ENCODE data around the gene CHERP. TPM values are rescaled to one million over a fixed set of nuclear protein-coding genes. Genes with fewer than 3 reads are reported as not detected.

The CHERP gene
- total and polyA plus RNA-seq, 2 of the 13 experiments (the other 11 are each of a cell fraction or from before 2014, with no cell fraction given), result 4.3 to 5.4 TPM

DNA sequence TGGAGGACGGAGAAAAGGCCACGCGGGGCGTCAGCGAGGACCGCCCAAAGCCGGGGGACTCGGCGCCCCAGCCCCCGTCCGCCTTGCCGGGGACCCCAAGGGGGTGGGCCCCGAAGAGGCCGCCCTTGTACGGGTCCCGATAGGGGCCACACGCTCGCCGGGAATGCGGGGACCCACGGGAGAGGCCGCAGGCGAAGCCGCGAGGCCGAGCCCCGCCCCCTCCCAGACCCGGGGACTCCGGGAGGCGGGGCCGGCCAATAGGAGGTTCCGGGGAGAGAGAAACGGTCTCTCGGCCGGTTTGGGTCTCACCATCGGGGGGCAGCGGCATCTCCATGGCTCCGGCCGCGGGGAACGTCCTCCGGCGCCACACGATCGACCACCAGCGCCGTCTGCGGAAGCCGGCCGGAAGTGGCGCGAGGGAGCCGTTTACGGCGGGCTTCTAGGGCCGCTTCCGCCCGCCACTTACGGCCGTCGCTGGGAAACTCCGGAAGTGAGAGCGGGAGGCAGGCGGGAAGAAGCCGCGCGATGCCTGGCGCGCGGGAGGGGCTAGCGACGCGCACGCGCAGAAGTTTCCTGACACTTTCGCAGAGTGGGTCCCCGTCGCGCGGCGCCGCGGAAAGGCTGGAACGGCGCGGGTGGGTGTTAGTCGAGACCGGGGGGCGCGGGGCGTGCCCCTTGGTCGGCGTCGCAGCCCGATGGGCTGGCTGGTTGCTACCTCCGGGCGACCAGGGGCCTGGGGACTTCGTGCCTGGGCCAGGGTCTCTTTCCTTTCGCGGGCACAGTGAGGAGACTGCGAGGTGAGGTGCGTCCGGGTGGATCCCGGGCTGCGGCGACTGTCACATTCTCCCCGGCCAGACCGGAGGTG, at the start of gene CHERP (continued):
- TF ChIP-seq ZBTB42 (CRISPR knock-in tag; IDR thresholded peaks at IDR 0.05) (no peak), MYC (CRISPR knock-in tag; IDR thresholded peaks at IDR 0.05; ENCODE audit: borderline replicate concordance) (peak; percentile 89; the same call in 1 of the 2 replicates), ZNF543 (CRISPR knock-in tag; IDR thresholded peaks at IDR 0.05) (no peak; the same call in 1 of the 2 replicates), ZNF180 (CRISPR knock-in tag; IDR thresholded peaks at IDR 0.05; ENCODE audit: borderline replicate concordance, low read depth) (no peak), TCF12 (IDR thresholded peaks at IDR 0.05) (no peak), TCF12 (CRISPR knock-in tag; IDR thresholded peaks at IDR 0.05) (peak; percentile 57; the same call in 1 of the 2 replicates), ZNF652 (CRISPR knock-in tag; IDR thresholded peaks at IDR 0.05; ENCODE audit: borderline replicate concordance, low read depth) (no peak), GABPA (IDR thresholded peaks at IDR 0.05; ENCODE audit: low read depth, low read length) (peak; percentile 94), GABPA (CRISPR knock-in tag; IDR thresholded peaks at IDR 0.05; ENCODE audit: low read depth) (peak; percentile 96), ZBTB7B (CRISPR knock-in tag; IDR thresholded peaks at IDR 0.05) (peak; percentile 25), MXI1 (IDR thresholded peaks at IDR 0.05; ENCODE audit: borderline replicate concordance, low read depth, low read length) (peak; percentile 52; the same call in 1 of the 3 replicates), ZNF101 (CRISPR knock-in tag; IDR thresholded peaks at IDR 0.05; ENCODE audit: borderline replicate concordance, low read depth) (peak; percentile 70; the same call in 1 of the 2 replicates), HNRNPK (IDR thresholded peaks at IDR 0.05; ENCODE audit: low read depth, low read length, poor library complexity, severe bottlenecking) (peak; percentile 35), ZMYM4 (CRISPR knock-in tag; IDR thresholded peaks at IDR 0.05) (peak; percentile 46), ESRRA (CRISPR knock-in tag; IDR thresholded peaks at IDR 0.05; ENCODE audit: low read depth) (no peak; the same call in 1 of the 2 replicates), TCF7 (IDR thresholded peaks at IDR 0.05; ENCODE audit: low read depth) (no peak), PPARG (CRISPR knock-in tag; conservative IDR thresholded peaks at IDR 0.05) (0 out of 2 replicates have a peak, but pooled peaks have one; percentile 35), HNRNPUL1 (IDR thresholded peaks at IDR 0.05; ENCODE audit: low read depth, low read length) (no peak), NCOA1 (CRISPR knock-in tag; IDR thresholded peaks at IDR 0.05) (no peak), GABPB1 (CRISPR knock-in tag; IDR thresholded peaks at IDR 0.05) (peak; percentile 99), SMYD3 (CRISPR knock-in tag; IDR thresholded peaks at IDR 0.05) (peak; percentile 66; the same call in 1 of the 2 replicates)
- TF ChIP-seq, protein P1, sequence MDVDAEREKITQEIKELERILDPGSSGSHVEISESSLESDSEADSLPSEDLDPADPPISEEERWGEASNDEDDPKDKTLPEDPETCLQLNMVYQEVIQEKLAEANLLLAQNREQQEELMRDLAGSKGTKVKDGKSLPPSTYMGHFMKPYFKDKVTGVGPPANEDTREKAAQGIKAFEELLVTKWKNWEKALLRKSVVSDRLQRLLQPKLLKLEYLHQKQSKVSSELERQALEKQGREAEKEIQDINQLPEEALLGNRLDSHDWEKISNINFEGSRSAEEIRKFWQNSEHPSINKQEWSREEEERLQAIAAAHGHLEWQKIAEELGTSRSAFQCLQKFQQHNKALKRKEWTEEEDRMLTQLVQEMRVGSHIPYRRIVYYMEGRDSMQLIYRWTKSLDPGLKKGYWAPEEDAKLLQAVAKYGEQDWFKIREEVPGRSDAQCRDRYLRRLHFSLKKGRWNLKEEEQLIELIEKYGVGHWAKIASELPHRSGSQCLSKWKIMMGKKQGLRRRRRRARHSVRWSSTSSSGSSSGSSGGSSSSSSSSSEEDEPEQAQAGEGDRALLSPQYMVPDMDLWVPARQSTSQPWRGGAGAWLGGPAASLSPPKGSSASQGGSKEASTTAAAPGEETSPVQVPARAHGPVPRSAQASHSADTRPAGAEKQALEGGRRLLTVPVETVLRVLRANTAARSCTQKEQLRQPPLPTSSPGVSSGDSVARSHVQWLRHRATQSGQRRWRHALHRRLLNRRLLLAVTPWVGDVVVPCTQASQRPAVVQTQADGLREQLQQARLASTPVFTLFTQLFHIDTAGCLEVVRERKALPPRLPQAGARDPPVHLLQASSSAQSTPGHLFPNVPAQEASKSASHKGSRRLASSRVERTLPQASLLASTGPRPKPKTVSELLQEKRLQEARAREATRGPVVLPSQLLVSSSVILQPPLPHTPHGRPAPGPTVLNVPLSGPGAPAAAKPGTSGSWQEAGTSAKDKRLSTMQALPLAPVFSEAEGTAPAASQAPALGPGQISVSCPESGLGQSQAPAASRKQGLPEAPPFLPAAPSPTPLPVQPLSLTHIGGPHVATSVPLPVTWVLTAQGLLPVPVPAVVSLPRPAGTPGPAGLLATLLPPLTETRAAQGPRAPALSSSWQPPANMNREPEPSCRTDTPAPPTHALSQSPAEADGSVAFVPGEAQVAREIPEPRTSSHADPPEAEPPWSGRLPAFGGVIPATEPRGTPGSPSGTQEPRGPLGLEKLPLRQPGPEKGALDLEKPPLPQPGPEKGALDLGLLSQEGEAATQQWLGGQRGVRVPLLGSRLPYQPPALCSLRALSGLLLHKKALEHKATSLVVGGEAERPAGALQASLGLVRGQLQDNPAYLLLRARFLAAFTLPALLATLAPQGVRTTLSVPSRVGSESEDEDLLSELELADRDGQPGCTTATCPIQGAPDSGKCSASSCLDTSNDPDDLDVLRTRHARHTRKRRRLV (CRISPR knock-in tag; IDR thresholded peaks at IDR 0.05), result peak; percentile 80; the same call in 1 of the 2 replicates
- TF ChIP-seq, protein P2, sequence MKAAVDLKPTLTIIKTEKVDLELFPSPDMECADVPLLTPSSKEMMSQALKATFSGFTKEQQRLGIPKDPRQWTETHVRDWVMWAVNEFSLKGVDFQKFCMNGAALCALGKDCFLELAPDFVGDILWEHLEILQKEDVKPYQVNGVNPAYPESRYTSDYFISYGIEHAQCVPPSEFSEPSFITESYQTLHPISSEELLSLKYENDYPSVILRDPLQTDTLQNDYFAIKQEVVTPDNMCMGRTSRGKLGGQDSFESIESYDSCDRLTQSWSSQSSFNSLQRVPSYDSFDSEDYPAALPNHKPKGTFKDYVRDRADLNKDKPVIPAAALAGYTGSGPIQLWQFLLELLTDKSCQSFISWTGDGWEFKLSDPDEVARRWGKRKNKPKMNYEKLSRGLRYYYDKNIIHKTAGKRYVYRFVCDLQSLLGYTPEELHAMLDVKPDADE (CRISPR knock-in tag; IDR thresholded peaks at IDR 0.05), result no peak

Data from HepG2 (cell line).